Measurements from ENCODE around the gene AFTPH.

- TF ChIP-seq CTCF (IDR thresholded peaks at IDR 0.05) = no peak
- no peak for TF ChIP-seq POLR2A (IDR thresholded peaks at IDR 0.05)
Observed at GRCh38 chr2:64630752-64631151, 106.6 kb downstream of the AFTPH start.
